ENCODE data around the gene REX1BD.

The REX1BD gene

DNA sequence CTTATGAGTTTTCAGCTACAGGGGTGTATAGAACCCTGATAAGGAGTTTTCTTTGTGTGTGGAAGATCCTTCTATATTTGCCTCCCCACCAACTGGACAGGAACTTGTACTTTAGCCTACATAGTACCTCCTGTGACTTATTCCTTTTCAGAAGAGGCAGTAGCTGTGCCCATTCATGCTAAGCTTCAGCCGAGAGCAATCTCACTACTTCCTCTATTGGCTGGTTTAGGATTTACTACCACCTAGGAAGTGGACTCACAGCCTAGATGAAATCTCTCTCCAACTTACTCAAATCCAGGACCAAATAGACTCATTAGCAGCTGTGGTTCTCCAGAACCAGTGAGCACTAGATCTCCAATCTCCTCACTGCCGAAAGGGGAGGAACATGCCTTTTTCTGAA, 2.3 kb upstream of the REX1BD start:
- no peak overlapping the region for H3K27ac ChIP-seq
- TF ChIP-seq, protein P1, sequence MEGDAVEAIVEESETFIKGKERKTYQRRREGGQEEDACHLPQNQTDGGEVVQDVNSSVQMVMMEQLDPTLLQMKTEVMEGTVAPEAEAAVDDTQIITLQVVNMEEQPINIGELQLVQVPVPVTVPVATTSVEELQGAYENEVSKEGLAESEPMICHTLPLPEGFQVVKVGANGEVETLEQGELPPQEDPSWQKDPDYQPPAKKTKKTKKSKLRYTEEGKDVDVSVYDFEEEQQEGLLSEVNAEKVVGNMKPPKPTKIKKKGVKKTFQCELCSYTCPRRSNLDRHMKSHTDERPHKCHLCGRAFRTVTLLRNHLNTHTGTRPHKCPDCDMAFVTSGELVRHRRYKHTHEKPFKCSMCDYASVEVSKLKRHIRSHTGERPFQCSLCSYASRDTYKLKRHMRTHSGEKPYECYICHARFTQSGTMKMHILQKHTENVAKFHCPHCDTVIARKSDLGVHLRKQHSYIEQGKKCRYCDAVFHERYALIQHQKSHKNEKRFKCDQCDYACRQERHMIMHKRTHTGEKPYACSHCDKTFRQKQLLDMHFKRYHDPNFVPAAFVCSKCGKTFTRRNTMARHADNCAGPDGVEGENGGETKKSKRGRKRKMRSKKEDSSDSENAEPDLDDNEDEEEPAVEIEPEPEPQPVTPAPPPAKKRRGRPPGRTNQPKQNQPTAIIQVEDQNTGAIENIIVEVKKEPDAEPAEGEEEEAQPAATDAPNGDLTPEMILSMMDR (IDR thresholded peaks at IDR 0.05), result no peak
- TF ChIP-seq ZFX (IDR thresholded peaks at IDR 0.05; ENCODE audit: borderline replicate concordance), result no peak

DNA sequence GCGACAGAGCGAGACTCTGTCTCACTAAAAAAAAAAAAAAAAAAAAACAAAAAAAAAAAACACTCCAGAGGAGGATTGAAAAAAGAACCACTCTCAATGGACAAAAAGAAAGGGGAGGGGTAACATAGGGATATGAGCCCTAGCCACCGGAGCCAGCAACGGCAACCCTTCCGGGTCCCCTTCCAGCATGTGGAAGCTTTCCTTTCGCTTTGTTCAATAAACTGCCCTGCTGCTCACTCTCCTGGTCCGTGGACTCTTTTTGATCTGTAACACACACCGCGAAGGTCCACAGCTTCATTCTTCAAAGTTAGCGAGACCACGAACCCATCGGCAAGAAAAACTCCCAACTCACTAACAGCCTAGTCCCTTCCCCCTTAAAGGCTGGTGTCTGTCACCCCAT, 1.0 kb upstream of the REX1BD start:
- H3K27ac ChIP-seq, result no peak overlapping the region
- TF ChIP-seq, protein P1 (IDR thresholded peaks at IDR 0.05), result no peak
- TF ChIP-seq ZFX (IDR thresholded peaks at IDR 0.05; ENCODE audit: borderline replicate concordance), result no peak

DNA sequence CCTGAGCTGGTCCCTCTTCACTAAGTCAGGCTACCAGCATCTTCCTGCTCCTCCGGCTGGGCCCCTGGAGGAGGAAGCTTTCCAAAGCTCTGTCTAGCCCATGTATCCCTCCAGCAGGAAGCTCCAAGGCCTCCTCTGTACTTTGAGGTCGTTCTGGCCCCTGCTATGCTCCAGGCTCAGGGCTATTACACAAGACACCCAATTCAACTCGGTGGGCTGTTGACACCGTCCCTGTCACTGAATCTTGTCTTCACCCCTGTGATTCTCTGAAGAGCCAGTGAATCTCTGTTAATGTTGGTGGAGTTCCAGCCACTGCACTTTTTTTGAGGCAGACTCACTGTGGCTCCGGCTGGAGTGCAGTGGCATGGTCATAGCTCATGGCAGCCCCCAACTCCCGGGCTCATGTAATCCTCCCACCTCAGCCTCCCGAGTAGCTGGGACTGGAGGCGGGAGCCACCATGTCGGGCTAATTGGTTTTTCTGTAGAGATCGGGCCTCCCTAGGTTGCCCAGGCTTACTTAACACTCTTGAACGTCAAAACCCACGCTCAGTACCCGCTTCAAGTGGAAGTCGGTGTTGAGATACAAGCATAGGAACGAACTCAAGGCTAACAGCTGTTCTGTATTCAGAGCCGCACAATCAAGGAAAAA, 512 bp upstream of the REX1BD start:
- peak overlapping the region; percentile 91 for H3K27ac ChIP-seq
- TF ChIP-seq, protein P1 (IDR thresholded peaks at IDR 0.05), result no peak
- TF ChIP-seq ZFX (IDR thresholded peaks at IDR 0.05; ENCODE audit: borderline replicate concordance), result no peak

DNA sequence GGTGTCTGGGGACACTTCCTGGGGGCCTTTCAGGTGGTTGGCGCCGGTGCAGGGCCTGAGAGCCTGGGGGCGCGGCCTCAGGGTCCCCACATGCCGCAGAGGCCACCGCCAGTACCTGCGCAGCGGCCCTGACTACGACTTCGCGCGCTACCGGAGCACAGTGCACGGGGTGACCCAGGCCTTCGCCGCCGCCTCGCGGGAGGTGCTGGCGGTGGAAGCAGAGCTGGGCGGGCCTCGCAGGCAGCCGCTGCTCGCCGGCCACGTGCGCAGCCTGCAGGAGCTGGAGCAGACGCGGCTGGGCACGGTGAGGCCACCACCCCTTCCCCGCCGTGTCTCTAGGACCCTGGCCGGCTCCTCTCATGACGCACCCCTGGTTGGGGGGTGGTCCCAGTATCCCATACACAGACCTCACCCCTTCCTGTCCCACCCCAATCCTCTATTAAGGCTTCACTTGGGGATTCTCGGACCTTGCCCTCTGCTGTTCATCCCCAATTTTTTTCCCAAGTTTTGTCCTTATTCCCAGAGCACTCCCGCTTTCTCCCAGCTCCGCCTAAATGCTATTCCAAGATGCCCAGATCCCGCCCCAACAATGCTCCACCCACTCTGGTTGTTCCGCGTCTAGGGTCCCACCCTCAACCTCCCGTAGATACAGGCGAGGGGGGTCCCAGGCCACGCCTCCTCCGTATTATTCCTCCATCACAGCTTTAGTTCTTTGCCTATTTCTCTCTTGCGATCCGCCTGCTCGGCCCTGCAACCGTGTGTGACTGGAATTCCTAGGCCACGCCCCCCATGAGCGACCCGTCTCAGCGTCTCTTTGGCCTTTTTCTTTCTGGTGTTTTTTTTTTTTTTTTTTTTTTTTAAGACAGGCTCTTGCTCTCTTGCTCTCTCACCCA, 1.0 kb downstream of the REX1BD start:
- peak overlapping the region; percentile 91 for H3K27ac ChIP-seq
- TF ChIP-seq ZFX (IDR thresholded peaks at IDR 0.05; ENCODE audit: borderline replicate concordance), result no peak
- TF ChIP-seq, protein P1 (IDR thresholded peaks at IDR 0.05), result no peak

DNA sequence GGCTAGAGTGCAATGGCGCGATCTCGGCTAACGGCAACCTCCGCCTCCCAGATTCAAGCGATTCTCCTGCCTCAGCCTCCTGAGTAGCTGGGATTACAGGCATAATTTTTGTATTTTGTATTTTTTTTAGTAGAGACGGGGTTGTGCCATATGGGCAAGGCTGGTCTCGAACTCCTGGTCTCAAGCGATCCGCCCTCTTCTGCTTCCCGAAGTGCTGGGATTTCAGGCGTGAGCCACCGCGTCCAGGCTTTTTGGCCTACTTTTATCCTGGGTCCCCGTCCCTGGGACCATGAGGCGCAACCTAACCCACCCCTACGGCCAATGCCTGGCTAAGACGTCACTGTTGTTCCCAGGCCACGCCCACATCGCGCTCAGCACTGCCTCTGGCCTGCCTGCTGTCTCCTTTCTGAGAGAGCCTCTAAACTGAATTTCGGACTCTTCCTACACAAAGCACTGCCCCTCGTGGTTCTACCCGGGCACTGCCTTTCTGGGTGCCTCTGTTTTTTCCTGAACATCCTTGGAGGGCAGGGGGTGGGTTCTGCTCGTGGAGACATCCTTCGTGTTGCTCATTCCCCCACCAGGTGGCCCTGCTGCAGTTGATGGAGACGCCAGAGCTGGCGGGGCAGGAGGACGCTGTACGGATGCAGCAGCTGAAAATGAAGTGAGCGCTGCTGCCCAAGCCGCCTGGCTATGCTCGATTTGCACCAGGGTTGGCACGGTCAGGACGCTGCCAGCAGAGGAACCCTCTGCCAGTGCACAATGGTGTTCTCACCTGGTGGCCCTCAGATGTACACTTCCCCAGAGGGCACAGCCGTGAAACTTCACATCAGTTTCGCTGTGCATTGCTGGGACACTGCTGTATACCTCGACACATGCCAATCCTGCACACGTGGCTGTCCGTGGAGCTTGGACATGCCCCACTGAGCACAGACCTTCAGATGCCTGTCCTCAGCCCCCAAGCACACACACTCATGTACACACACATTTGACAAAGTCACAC, 2.0 kb downstream of the REX1BD start:
- H3K27ac ChIP-seq, result peak overlapping the region; percentile 91
- no peak for TF ChIP-seq ZFX (IDR thresholded peaks at IDR 0.05; ENCODE audit: borderline replicate concordance)
- TF ChIP-seq, protein P1 (IDR thresholded peaks at IDR 0.05), result peak; percentile 18; the same call in 1 of the 2 replicates

DNA sequence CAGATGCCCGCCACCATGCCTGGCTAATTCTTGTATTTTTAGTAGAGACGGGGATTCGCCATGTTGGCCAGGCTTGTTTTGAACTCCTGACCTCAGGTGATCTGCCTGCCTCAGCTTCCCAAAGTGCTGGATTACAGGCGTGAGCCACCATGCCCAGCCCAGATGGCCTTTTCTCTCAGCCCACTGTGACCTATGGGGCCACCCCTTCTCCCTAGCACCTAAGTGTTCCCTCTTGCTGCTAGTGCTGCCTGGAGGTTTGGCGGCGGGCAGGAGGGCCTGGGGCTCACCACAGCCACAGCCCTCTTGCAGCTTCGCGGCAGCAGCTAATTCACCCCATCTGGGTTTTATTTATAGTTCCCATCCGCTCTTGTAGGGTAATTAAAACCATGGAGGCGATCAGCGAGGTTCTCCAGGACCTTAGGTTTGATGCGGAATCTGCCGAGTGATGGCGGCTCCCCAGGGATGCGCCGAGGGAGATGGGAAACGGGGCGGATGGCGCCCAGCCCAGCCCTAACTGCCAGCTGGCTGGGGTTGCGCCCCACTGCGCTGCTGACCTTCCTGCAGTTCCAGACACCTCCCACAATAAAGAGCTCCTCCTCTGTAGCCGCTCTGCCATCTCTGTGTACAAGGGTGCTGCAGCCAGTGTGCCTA, 3.3 kb downstream of the REX1BD start:
- peak overlapping the region; percentile 50; the same call in 1 of the 2 replicates for H3K27ac ChIP-seq
- TF ChIP-seq, protein P1 (IDR thresholded peaks at IDR 0.05), result no peak
- TF ChIP-seq ZFX (IDR thresholded peaks at IDR 0.05; ENCODE audit: borderline replicate concordance), result no peak

DNA sequence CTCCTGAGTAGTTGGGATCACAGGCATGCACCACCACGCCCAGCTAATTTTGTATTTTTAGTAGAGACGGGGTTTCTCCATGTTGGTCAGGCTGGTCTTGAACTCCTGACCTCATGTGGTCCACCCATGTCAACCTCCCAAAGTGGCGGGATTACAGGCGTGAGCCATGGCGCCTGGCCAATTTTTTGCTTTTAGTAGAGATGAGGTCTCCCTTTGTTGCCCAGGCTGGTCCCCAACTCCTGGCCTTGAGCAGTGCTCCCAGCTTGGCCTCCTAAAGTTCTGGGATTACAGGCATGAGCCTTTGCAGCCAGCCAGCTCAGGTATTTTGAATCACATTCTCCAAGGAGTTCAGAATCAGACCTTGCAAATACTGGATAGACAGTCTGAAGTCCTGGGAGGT, 4.1 kb downstream of the REX1BD start:
- peak overlapping the region; percentile 50 for H3K27ac ChIP-seq
